DOHH2 (cell line): ENCODE data around the gene RPN2.

Experiments used
- EZH2phosphoT487 ChIP-seq: fragments of 200-600 bp; sonication (generic); IDR thresholded peaks from 2 replicates; pipeline ENCODE4 v1.6.1; 2017; ENCODE audit warnings: borderline replicate concordance, mild to moderate bottlenecking, antibody characterized with exemption, low read length, moderate library complexity, mixed read lengths
- TF ChIP-seq, protein P1 (sequence below): fragments of 200-600 bp; sonication (generic); IDR thresholded peaks from one replicate; pipeline ENCODE4 v1.5.1; 2014; ENCODE audit warnings: antibody characterized with exemption, mild to moderate bottlenecking, low read depth, low read length; ENCODE audit not compliant: poor library complexity, severe bottlenecking

DNA sequence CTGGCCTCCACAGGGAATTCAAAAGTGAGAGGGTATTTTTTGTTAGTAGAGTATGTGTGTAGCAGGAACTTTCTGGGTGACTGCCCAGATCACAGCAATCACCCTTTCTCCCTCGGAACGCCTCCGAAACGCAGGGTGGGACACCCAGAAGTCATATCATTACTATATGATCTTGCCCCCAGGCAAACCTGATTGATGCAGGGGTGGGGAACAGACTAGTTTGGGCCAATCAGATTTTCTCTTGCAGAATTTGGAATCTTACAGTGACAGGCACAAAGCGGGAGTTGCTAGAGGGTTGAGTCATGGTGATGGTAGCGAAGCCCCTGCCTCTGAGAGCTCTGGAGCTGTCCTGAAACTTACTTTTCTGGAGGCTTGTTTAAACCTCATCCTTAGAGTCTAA is 16.5 kb upstream of the RPN2 start:
- TF ChIP-seq, protein P1, sequence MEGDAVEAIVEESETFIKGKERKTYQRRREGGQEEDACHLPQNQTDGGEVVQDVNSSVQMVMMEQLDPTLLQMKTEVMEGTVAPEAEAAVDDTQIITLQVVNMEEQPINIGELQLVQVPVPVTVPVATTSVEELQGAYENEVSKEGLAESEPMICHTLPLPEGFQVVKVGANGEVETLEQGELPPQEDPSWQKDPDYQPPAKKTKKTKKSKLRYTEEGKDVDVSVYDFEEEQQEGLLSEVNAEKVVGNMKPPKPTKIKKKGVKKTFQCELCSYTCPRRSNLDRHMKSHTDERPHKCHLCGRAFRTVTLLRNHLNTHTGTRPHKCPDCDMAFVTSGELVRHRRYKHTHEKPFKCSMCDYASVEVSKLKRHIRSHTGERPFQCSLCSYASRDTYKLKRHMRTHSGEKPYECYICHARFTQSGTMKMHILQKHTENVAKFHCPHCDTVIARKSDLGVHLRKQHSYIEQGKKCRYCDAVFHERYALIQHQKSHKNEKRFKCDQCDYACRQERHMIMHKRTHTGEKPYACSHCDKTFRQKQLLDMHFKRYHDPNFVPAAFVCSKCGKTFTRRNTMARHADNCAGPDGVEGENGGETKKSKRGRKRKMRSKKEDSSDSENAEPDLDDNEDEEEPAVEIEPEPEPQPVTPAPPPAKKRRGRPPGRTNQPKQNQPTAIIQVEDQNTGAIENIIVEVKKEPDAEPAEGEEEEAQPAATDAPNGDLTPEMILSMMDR = no peak
- no peak for TF ChIP-seq EZH2phosphoT487
